ENCODE data around the gene NOC3L. TPM values are rescaled to one million over a fixed set of nuclear protein-coding genes. Genes with fewer than 3 reads are reported as not detected.

NOC3L gene, protein sequence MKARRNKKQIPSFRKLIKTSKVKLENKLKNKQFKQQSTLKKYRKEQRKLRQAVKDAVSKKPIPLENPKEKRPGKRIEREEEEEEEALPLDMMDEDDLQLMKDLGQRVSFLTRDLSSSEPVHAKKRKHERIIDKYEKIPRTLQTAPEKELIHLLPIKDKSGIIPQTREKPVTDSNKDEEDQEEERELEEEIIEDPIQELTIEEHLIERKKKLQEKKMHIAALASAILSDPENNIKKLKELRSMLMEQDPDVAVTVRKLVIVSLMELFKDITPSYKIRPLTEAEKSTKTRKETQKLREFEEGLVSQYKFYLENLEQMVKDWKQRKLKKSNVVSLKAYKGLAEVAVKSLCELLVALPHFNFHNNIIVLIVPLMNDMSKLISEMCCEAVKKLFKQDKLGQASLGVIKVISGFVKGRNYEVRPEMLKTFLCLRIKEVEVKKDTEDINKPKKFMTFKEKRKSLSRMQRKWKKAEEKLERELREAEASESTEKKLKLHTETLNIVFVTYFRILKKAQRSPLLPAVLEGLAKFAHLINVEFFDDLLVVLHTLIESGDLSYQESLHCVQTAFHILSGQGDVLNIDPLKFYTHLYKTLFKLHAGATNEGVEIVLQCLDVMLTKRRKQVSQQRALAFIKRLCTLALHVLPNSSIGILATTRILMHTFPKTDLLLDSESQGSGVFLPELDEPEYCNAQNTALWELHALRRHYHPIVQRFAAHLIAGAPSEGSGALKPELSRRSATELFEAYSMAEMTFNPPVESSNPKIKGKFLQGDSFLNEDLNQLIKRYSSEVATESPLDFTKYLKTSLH
- 10 to 100 TPM; 23.0 to 24.8 TPM for total RNA-seq
- 10 to 100 TPM; 10.6 to 16.0 (median 14.0) TPM for polyA plus RNA-seq
- total RNA-seq = 34.8 to 131 (median 63.8) reads per million in 6 experiments

DNA sequence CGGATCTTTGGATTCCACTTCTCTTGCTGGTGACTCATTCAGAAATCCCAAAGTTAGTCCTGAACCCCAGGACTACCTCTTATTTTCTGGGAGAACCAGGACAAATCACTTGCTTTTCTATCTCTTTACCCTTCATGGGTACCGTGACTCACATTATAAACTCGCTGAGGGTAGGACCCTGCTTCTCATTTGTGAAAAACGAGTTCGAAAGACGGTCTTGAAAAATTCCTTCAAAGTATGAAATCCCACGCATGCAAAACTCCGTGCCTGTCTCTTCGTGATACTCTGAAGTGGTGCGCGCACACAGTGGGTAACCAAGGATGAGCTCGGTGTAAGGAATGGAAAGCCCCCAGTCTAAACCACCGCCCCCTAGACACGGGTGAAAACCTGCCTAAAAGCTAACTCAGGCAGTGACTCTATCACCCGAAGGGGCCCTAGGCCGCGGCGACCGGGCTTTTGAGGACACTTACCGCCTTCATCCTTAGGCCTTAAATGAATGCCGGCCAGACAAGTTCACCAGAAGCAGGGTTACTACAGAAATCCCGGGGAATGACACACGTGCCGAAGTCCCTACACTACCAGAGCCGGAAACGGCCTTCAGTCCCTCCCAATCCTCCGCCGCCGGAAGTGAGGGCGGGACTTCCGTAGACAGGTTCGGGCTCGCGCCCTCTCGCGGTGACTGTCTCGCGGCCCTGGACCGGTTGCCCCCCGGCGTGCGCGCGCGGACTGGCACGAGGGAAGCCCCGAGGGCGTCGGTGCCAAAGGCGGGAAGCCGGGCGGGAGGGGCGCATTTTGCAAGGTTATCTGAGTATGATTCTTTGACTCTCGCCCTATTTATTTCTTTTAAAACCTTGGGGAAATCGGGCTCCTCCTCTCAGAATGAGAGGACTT, at the start of gene NOC3L:
Gene NOC3L, minus strand, starts transcription at position 580 of the 891 bp plus-strand sequence. Its CDS starts 101 bp downstream, at position 479.
- ATAC-seq = peak; percentile 92
- peak; percentile 89 to 97 (median 95) for DNase-seq
- Mint-ChIP-seq H3K4me3 (peak within 1 kb of the TSS; percentile 94 to 98 (median 97)), H3K9me3 (no peaks in the 10 kb centered on the region), H3K27ac (peak within 1 kb of the TSS; percentile 93 to 100 (median 99)), H3K27me3 (peaks cover 0 to 10% (median 4%) of the 10 kb centered on the region in 5 donors), H3K4me1 (peaks cover 16 to 45% (median 39%) of the 10 kb centered on the region in 4 donors), H3K36me3 (peaks cover 8 to 28% (median 10%) of the 10 kb centered on the region in 3 donors)
- POLR2A ChIA-PET = no interaction called here

DNA sequence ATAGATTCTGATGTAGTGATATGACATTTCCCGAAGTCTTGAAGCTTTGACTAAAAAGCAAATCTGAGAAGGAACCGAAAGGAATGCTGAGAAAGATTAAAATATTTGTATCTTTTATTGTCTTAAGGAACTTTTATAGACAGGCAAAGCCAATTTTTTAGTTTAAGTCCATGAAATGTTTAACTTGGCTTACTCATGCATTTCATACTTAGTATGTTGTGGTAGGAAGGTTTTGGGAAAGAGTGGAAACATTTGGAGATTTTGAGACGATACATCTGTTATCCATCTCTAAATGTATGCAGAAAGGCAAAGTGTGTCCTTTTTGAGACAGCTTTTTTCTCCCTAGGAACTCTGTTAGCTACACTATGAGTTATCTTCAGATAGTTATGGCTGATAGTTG, 49.7 kb upstream of the NOC3L start:
- H3K9me3 Mint-ChIP-seq = no peaks in the 10 kb centered on the region
- POLR2A ChIA-PET = no interaction called here
- H3K4me3 Mint-ChIP-seq = no peak overlapping the region
- DNase-seq (no peak), ATAC-seq (no peak)
- H3K27ac Mint-ChIP-seq = no peak overlapping the region
- H3K36me3 Mint-ChIP-seq = no peaks in the 10 kb centered on the region
- H3K27me3 Mint-ChIP-seq = peaks cover 17 to 75% (median 21%) of the 10 kb centered on the region in 5 donors
- no peaks in the 10 kb centered on the region for H3K4me1 Mint-ChIP-seq

DNA sequence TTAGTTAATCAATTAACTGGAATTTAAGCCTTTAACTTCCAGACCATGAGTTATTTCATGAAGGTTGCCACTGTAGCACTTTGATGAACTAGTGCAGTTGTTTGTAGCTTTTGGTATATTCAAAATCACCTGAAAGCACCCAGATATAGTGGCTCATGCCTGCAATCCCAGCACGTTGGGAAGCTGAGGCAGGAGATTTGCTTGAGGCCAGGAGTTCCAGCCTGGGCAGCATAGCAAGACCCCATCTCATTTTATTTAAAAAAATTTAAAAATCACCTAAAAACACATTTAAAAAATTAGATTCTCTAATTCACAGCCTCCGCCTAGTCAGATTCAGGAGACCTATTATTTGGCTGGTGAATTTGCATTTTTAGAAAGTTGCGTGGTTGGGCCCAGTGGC, 48.6 kb upstream of the NOC3L start:
- no peaks in the 10 kb centered on the region for H3K36me3 Mint-ChIP-seq
- no peak overlapping the region for H3K27ac Mint-ChIP-seq
- peaks cover 0 to 3% (median 0%) of the 10 kb centered on the region in 9 donors for H3K9me3 Mint-ChIP-seq
- peaks cover 21 to 79% (median 33%) of the 10 kb centered on the region in 5 donors for H3K27me3 Mint-ChIP-seq
- DNase-seq = no peak
- H3K4me3 Mint-ChIP-seq = no peak overlapping the region
- H3K4me1 Mint-ChIP-seq = no peaks in the 10 kb centered on the region
- POLR2A ChIA-PET = no interaction called here
- no peak for ATAC-seq

DNA sequence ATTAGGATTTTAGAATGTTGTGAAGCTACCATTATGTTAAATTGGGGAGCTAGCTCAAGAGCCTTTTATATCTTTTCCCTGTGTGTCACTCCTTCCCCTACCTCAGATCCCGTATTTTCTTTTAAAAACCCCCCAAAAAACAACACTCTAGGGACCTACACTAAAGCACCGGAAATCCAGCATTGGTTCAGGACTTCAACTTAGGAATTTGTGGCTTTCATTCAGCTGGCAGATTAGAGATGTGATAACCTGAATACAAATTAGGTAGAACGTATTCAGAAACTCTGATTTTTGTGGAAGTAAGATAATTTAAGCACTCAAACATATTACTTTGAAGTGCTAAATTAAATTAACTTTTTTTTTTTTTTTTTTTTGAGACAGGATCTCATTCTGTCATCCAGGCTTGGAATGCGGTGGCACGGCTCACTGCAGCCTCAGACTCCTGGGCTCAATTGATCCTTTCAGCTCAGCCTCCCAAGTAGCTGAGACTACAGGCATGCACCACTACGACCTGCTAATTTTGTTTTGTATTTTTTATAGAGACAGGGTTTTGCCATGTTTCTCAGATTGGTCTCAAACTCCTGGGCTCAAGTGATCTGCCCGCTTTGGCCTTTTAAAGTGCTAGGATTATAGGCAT, 46.4 kb upstream of the NOC3L start:
- peaks cover 0 to under 1% (median 0%) of the 10 kb centered on the region in 4 donors for H3K4me1 Mint-ChIP-seq
- H3K36me3 Mint-ChIP-seq = no peaks in the 10 kb centered on the region
- DNase-seq (no peak), ATAC-seq (no peak)
- peaks cover 0 to 3% (median 0%) of the 10 kb centered on the region in 9 donors for H3K9me3 Mint-ChIP-seq
- H3K27ac Mint-ChIP-seq = no peak overlapping the region
- H3K4me3 Mint-ChIP-seq = no peak overlapping the region
- peaks cover 21 to 86% (median 43%) of the 10 kb centered on the region in 5 donors for H3K27me3 Mint-ChIP-seq
- POLR2A ChIA-PET = no interaction called here

DNA sequence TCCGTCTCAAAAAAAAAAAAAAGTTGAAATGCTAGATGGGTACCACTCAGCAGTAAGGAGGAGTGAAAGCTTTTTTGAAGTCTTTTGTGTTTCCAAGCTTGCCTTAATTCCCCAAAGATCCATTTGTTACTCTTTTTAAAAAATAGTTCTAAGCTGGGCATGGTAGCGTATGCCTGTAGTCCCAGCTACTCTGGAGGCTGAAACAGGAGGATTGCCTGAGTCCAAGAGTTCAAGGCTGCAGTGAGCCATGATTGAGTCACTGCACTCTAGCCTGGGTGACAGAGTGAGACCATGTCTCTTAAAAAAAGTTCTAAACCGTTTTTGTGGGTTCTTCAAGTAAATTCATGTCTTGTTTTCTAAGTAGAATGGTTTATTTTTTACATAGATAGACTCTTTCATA, 44.9 kb upstream of the NOC3L start:
- Mint-ChIP-seq H3K36me3 (no peaks in the 10 kb centered on the region), H3K4me1 (peaks cover 0 to 7% (median 3%) of the 10 kb centered on the region in 4 donors), H3K9me3 (peaks cover 0 to 3% (median 0%) of the 10 kb centered on the region in 9 donors), H3K27ac (no peak overlapping the region), H3K4me3 (no peak overlapping the region), H3K27me3 (peaks cover 25 to 80% (median 48%) of the 10 kb centered on the region in 5 donors)
- ATAC-seq (no peak), DNase-seq (no peak)
- POLR2A ChIA-PET = no interaction called here

DNA sequence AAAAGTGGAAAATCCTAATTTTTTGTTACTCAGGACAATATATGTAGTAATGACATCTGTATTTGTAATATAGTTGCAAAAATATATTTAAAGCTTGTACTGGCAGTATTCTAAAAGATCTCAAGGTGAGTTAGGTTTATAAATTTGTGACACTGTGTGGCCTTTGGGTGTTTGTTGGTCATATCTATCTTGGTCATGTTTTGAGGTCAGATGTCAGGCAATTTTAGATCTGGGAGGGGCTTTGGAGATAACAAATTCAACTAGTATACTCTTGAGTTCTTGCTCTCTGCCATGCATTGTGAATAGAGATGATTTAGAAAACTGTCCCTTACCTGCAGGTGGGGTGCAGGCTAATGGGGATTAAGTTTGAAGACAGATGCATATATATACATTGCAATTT, 42.7 kb upstream of the NOC3L start:
- Mint-ChIP-seq H3K4me1 (peaks cover 0 to 12% (median 5%) of the 10 kb centered on the region in 4 donors), H3K36me3 (peaks cover 0 to 6% (median 5%) of the 10 kb centered on the region in 3 donors), H3K27ac (no peak overlapping the region), H3K9me3 (peaks cover 0 to 8% (median 0%) of the 10 kb centered on the region in 9 donors), H3K27me3 (peaks cover 29 to 78% (median 52%) of the 10 kb centered on the region in 5 donors), H3K4me3 (peak overlapping the region in 2 of 10 donors; percentile 8 to 25)
- no peak for ATAC-seq
- POLR2A ChIA-PET = interaction anchor here (0.7 kb wide), 1 partner anchor 65 kb away, joined by 5 read pairs; no protein-coding TSS in a partner anchor
- DNase-seq = no peak

DNA sequence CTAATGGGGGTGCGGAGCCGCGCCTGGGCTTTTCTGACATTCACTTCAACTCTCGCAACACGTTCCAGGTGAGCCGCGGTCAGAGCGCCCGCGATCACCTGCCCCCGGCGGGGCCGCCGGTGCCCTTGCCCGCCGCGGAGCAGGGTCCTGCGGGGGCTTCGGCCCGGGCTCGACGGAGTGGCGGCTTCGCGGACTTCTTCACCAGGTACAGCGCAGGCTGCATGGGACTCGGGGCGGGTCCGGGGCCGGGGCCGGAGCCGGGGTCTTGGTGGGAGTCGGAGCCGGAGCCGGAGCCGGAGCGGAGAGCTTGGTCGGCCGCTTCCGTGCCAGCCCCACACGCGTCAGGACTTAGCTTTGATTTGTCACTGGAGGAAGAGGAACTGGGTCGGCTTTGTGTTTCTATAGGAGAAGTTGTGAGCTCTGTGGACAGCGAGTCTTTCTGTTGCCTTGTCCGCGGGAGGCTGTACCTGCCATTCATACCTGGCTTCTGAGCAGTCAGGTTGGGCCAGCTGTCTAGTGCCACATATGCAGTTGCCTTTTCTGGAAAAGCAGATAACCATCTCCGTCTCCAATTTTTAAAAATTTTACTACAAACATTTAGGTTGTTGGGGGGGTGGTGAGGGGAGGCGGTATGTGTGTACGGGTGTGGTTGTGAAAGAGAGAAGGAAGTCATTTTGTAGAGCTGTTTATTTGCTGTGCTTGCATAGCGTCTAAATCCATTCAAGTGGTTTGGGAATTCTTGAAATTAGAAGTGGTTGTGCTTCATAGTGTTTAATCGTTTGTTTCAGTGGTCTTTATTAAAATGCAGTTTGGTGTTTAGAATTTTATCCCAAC, 40.9 kb upstream of the NOC3L start:
- DNase-seq (peak in 3 of 10 donors; percentile 4 to 25 (median 7)), ATAC-seq (peak; percentile 53 to 61)
- H3K27me3 Mint-ChIP-seq = peaks cover 33 to 80% (median 60%) of the 10 kb centered on the region in 5 donors
- POLR2A ChIA-PET = no interaction called here
- H3K36me3 Mint-ChIP-seq = peaks cover 0 to 6% (median 5%) of the 10 kb centered on the region in 3 donors
- H3K9me3 Mint-ChIP-seq = peaks cover 0 to 8% (median 0%) of the 10 kb centered on the region in 9 donors
- H3K4me3 Mint-ChIP-seq = peak overlapping the region; percentile 68 to 90 (median 86)
- H3K4me1 Mint-ChIP-seq = peaks cover 0 to 12% (median 5%) of the 10 kb centered on the region in 4 donors
- H3K27ac Mint-ChIP-seq = peak overlapping the region in 1 of 10 donors; percentile 51

DNA sequence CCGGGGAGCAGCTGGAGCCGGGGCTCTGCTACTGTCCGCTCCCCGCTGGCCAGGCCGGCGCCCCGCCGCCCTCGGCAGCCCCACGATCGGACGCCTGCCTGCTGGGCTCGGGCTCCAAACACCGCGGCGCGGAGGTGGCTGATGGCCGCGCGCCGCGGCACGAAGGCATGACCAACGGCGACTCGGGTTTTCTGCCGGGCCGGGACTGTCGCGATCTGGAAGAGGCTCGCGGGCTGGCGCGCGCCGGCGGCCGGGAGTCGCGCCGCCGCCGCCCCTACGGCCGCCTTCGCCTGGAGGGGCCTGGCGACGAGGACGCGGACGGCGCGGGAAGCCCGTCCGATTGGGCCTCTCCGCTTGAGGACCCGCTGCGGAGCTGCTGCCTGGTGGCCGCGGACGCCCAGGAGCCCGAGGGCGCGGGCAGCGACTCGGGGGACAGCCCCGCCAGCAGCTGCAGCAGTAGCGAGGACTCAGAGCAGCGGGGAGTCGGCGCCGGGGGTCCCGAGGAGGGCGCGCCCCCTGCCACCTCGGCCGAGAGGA, 40.2 kb upstream of the NOC3L start:
- Mint-ChIP-seq H3K27me3 (peaks cover 33 to 73% (median 57%) of the 10 kb centered on the region in 5 donors), H3K4me3 (peak overlapping the region in 2 of 10 donors; percentile 22 to 72), H3K27ac (no peak overlapping the region), H3K9me3 (peaks cover 0 to 8% (median 0%) of the 10 kb centered on the region in 9 donors), H3K4me1 (peaks cover 0 to 12% (median 5%) of the 10 kb centered on the region in 4 donors), H3K36me3 (peaks cover 0 to 6% (median 5%) of the 10 kb centered on the region in 3 donors)
- ATAC-seq (peak; percentile 29 to 44), DNase-seq (peak in 2 of 10 donors; percentile 6)
- POLR2A ChIA-PET = no interaction called here

DNA sequence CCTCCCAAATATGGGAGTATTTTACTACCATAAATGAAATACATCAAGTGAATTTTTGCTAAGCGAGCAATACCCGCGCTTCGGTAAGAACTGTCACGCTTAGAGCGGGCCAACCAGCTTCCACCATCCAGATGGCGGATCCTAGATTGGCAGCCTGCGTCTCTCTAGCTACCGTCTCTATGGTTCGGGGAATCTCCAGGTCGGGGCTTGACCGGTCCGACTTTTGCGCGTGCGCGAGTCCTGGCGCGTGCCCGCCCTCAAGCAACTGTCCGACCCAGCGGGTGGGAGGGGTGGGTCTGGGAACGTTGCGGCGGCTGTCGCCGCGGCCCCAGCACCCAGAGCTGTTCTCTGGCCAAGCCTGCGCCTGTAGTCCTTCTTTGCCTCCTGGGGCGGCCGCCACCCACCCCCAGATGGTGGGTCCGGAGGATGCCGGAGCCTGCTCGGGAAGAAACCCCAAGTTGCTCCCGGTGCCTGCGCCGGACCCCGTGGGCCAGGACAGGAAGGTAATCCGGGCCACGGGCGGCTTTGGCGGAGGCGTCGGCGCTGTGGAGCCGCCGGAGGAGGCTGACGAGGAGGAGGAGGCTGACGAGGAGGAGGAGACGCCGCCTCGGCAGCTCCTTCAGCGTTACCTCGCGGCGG, 39.6 kb upstream of the NOC3L start, which contains the start of gene TBC1D12:
Gene TBC1D12, plus strand, starts transcription at position 338 of the 639 bp plus-strand sequence. Its CDS starts 73 bp downstream, at position 411.
- POLR2A ChIA-PET = no interaction called here
- Mint-ChIP-seq H3K4me3 (peak within 1 kb of the TSS; percentile 43 to 89 (median 74)), H3K36me3 (peaks cover 0 to 6% (median 5%) of the 10 kb centered on the region in 3 donors), H3K27ac (peak within 1 kb of the TSS in 1 of 10 donors; percentile 15), H3K9me3 (peaks cover 0 to 8% (median 0%) of the 10 kb centered on the region in 9 donors), H3K4me1 (peaks cover 0 to 12% (median 5%) of the 10 kb centered on the region in 4 donors), H3K27me3 (peaks cover 37 to 70% (median 55%) of the 10 kb centered on the region in 5 donors)
- DNase-seq (peak in 3 of 10 donors; percentile 9 to 23 (median 18)), ATAC-seq (peak; percentile 45 to 57)

DNA sequence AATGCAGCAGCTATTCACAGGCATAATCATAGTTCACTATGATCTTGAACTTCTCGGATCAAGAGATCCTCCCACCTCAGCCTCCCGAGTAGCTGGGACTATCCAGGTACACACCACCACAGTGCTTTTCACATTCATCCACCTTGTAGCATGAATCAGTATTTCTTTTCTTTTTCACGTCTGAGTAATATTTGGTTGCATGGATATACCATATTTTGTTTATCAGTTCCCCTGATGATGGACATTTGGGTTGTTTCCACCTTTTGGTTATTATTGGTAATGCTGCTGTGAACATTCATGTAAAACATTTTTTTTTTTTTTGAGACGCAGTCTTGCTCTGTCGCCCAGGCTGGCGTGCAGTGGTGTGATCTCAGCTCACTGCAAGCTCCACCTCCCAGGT, 36.0 kb upstream of the NOC3L start:
- H3K27ac Mint-ChIP-seq = no peak overlapping the region
- H3K27me3 Mint-ChIP-seq = peaks cover 24 to 45% (median 33%) of the 10 kb centered on the region in 5 donors
- peaks cover 0 to 6% (median 5%) of the 10 kb centered on the region in 3 donors for H3K36me3 Mint-ChIP-seq
- ATAC-seq (no peak), DNase-seq (no peak)
- peaks cover 0 to 8% (median 0%) of the 10 kb centered on the region in 9 donors for H3K9me3 Mint-ChIP-seq
- peaks cover 0 to 7% (median 3%) of the 10 kb centered on the region in 4 donors for H3K4me1 Mint-ChIP-seq
- POLR2A ChIA-PET = no interaction called here
- H3K4me3 Mint-ChIP-seq = no peak overlapping the region
